Stimulated activated CD4-positive, alpha-beta T cell treated with anti-CD3 and anti-CD28 coated beads, Interleukin-2, amount 100 ng/mL, for 48 hours (primary cell): ENCODE results near the gene RTP5.
A peak's percentile ranks its signal among the peaks of the same experiment; 100 is the strongest.

Experiments
- DNase-seq, 2 donors: peaks; one replicate each; pipeline ENCODE4 v3.0.0-alpha.2; 2020

The RTP5 gene

GRCh38 chr2:241858206-241859016 lies 11.1 kb upstream of the RTP5 start, which contains the start of gene PDCD1:
Gene PDCD1, minus strand, starts transcription at chr2:241858894. Its CDS starts 56 bp downstream, at chr2:241858838.
- DNase-seq, result peak; percentile 54 to 71

GRCh38 chr2:241859017-241859435 lies 10.5 kb upstream of the RTP5 start:
- no peak for DNase-seq

GRCh38 chr2:241859436-241860183 lies 9.9 kb upstream of the RTP5 start:
- peak; percentile 64 for DNase-seq

GRCh38 chr2:241860184-241861078 lies 9.1 kb upstream of the RTP5 start:
- DNase-seq, result no peak

GRCh38 chr2:241861264-241861663 lies 8.3 kb upstream of the RTP5 start:
- no peak for DNase-seq

- DNase-seq, result no peak
These were observed 7.4 kb upstream of the RTP5 start for GRCh38 chr2:241862093-241862492.

GRCh38 chr2:241862775-241863535 lies 6.6 kb upstream of the RTP5 start:
- DNase-seq, result no peak

GRCh38 chr2:241863536-241863954 lies 6.0 kb upstream of the RTP5 start:
- DNase-seq, result peak; percentile 63 to 67

GRCh38 chr2:241864168-241864849 lies 5.2 kb upstream of the RTP5 start:
- DNase-seq, result no peak

GRCh38 chr2:241864850-241865213 lies 4.7 kb upstream of the RTP5 start:
- no peak for DNase-seq

- DNase-seq, result no peak
These were observed 4.0 kb upstream of the RTP5 start for GRCh38 chr2:241865416-241865956.

GRCh38 chr2:241865957-241866789 lies 3.4 kb upstream of the RTP5 start:
- no peak for DNase-seq

- DNase-seq, result no peak
These were observed 2.5 kb upstream of the RTP5 start for GRCh38 chr2:241866790-241867645.

GRCh38 chr2:241867776-241868420 lies 1.6 kb upstream of the RTP5 start:
- DNase-seq, result peak in 1 of 2 donors; percentile 43

GRCh38 chr2:241868661-241869081 lies 858 bp upstream of the RTP5 start:
- DNase-seq, result no peak

- no peak for DNase-seq
These were observed 582 bp downstream of the RTP5 start for GRCh38 chr2:241870081-241870541.

GRCh38 chr2:241870611-241871537 lies 1.3 kb downstream of the RTP5 start:
- DNase-seq, result no peak
